GM18517 (cell line): ENCODE results near the gene C2orf66.

Experiments used
- ATAC-seq: cut with Tn5 transposase; IDR thresholded peaks from one replicate; pipeline ENCODE4 v1.9.1; 2021; ENCODE audit warnings: mild to moderate bottlenecking, moderate library complexity; ENCODE audit not compliant: unreplicated experiment

The C2orf66 gene

DNA sequence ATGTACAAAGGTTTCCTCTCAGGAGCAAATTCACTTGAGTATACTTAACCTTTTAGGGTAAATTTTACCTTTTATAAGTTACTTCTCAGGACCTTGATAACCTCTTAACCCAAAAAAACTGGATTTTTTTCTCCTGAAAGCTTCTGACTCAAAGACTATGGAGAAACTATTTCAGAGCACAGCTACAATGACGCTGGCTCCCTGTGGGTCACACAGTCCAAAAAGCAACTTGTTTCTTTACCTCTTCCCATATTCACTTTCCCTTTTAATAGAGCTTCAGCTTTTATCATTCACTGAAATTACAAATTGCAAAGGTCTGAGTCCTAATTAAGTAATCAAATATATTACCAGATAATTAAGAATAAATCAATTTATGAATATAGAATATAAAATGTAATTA lies 42.1 kb downstream of the C2orf66 start:
- no peak for ATAC-seq

DNA sequence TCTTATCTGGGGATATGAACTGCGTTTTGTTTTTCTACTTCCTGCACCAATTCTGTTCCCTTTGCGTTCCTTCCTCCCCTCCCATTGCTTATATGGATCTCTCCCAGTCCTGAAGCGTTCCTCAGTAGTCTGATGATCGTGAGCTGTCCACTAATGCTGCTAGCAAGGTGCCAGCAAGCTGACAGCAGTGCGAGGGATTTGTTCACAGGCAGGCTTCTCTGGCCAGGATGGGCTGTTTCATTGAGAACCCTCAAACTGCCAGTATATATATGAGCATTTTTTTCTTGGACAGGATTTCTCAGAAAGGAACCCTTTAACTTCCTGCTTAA lies 49.8 kb downstream of the C2orf66 start:
- no peak for ATAC-seq

DNA sequence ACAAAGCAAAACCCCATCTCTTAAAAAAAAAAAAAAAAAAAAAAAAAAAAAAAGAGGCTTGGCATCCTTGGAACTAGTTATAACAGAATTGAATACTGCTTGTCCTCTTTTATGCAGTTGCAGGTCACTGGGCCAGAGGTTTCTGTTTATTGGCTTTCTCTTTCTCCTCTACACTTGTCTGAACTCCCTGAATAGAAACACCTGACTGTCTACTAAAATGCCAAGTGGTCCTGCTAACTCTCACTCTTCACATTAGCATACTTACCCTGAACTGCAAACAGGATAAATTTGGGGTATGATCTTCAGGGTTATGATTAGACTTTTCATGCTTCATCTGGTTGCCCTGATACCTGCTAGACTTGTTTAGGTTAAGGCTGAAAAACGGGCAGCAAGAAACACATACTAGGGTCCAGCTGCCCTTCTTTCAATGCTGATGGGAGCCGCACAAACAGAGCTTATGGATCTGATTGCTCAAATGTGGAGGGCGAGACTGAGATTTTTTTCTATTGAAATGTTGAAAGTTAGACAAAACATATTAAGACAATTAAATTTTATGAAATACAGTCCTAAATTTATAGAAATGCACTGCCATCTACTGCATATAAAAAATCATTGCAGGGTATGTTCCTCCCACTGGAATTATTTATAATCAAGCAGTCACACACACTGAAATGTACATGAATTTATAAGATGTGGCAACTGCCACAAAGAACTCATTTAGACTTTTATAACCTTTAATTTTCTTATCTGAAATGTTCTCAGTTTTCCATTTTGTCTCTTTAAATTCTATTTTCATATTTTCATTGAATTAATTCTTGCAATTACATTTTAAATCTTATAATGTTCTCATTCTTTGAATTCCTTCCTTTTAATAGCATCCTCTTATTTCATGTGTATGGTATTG lies 50.4 kb downstream of the C2orf66 start:
- ATAC-seq: no peak
